ENCODE measurements around the gene PALM.
"Not testable (repeated sequence)": the region's sequence is repeated elsewhere in the genome, so short reads cannot be mapped to it uniquely, and the experiment has no call there.

Gene PALM

DNA sequence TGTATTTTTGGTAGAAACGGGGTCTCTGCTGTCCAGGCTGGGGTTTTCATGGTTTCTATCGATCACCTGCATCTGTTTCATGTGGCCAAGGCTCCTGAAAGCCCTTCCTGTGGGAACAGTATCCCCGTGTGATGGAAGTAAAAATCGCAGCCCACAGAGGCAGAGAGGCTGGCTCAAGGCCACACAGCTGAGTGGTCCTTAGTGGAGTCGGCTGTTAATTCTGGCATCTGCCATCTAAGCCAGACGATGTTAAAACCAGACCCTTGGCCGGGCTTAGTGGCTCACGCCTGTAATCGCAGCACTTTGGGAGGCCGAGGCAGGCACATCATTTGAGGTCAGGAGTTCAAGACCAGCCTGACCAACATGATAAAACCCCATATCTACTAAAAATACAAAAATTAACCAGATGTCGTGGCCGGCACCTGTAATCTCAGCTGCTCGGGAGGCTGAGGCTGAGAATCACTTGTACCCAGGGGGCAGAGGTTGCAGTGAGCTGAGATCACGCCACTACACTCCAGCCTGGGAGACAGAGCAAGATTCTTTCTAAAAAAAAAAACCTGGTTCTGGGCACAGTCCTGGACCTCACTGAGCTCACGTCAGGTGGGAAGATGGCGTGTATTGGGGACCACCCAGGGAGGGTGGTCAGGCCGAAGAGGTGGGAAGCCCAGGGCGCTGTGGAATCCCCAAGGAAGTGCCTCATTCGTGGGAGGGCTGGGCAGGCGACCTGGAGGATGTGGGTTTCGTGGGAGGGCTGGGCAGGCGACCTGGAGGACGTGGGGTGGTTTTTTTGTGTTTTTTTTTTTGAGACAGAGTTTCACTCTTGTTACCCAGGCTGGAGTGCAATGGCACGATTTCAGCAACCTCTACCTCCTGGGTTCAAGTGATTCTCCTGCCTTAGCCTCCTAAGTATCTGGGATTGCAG is 23.7 kb downstream of the PALM start:
- DNase-seq (ENCODE audit: low read depth) = no peak

DNA sequence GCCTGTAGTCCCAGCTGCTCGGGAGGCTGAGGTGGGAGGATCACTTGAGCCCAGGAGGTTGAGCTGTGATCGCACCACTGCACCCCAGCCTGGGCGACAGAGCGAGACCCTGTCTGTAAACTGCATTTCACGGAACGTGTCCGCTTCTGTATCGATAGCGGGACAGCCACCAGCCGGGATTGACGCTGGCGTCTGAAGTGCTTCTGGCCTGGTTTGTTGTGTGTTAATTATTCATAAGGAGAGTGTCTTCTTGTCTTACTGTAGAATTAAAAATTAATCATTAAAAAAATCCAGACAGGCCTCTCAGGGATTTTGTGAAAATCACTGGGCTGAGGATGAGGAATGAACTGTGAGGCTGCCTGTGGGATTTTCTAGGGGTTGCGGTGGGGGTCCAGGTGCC is 26.0 kb downstream of the PALM start:
- no peak for DNase-seq (ENCODE audit: low read depth)

DNA sequence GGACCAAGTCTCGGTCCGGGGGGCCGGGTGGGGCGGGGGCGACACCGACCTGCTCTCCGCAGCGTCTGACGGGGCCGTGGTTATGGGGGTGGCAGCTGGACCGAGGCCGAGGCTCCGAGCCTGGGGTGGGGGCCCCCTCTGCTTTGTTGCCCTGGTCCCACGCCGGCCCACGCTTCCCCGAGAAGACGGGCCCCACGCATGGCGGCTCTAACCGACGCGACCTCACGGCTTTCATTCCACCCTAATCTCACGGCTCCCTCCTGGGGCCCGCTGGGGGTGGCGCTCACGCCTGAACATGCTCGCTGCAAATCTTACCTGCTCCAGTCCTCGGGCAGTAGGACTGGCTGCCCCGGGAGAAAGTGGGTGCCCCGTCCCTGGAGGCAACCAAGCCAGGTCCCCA is 27.4 kb downstream of the PALM start:
- no peak for DNase-seq (ENCODE audit: low read depth)

DNA sequence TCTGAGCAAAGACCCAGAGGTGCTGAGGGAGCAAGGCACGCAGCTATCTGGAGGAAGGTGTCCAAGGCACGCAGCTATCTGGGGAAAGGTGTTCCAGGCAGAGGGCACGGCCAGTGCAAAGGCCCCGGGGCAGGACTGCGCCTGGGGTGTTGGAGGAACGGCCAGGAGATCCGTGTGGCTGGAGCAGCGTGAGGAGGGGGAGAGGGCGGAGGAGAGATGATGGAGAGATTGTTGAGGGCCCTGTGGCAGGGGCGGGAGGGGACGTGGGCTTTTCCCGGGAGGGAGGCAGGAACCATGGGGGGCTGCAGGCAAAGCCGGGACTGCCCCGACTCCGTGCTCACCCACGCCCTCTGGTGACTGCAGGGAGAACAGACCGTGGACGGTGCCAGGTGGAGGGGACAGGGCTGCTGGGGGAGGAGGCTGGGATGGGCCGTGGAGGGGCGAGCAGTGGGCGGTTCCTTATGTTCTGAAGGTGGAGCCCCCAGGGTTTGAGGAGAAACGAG is 28.9 kb downstream of the PALM start:
- peak; percentile 40 for DNase-seq (ENCODE audit: low read depth)

DNA sequence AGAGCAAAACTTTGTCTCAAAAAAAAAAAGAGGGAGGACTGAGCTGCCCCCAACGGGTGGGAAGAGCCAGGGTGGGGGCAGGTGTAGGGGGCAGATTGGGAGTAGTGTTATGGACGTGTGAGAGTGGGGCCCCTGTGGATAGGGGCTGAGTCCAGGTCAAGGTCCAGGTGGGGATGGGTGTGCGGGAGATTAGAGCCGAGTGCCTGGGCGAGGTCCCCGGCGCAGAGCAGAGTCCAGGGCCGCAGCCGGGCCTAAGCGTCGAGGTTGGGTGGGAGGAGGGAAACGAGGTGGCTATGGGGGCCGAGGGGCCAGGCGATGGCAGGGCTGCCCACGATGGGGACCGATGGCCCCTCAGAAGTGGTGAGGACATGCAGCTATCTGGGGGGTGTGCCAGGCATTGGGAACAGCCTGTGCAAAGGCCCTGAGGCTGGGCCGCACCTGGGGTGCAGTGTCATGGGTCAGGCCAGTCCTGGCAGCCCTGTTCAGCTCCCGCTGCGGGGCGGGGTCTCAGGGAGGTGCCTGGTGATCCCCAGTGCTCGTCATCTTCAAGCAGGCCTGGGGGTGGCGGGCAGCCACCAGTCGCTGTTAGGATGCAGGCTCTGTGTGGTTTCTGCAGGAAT is 29.9 kb downstream of the PALM start:
- DNase-seq (ENCODE audit: low read depth) = no peak

DNA sequence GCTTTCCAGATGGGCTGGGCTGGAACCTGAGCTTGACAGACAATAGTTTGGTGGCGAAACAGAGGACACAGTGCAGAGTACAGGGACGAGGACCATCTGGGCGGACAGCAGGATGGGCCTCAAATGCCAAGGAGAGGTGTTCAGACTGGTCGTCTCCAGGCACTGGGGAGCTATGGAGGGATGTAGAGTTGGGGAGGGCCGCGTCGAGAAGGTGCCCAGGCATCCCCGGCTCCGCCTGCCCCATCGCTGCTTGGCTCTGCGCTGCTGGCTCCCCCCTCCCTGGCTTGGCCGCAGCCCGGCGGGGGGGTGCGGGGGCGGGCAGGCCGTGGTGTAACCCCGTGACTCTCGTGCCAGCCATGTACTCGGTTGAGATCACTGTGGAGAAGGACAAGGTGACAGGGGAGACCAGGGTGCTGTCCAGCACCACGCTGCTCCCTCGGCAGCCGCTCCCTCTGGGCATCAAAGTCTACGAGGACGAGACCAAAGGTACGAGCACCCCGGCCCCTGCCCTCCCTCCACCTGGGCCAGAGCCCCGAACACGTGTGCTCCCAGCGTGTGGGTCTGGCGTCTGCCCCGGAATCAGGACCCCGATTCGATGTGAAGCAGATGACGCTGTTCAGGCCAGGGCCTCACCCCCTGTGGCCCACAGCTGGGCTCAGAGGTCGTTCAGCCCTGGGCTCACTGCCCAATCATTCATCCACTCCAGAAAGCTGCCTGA is 31.4 kb downstream of the PALM start:
- no peak for DNase-seq (ENCODE audit: low read depth)

DNA sequence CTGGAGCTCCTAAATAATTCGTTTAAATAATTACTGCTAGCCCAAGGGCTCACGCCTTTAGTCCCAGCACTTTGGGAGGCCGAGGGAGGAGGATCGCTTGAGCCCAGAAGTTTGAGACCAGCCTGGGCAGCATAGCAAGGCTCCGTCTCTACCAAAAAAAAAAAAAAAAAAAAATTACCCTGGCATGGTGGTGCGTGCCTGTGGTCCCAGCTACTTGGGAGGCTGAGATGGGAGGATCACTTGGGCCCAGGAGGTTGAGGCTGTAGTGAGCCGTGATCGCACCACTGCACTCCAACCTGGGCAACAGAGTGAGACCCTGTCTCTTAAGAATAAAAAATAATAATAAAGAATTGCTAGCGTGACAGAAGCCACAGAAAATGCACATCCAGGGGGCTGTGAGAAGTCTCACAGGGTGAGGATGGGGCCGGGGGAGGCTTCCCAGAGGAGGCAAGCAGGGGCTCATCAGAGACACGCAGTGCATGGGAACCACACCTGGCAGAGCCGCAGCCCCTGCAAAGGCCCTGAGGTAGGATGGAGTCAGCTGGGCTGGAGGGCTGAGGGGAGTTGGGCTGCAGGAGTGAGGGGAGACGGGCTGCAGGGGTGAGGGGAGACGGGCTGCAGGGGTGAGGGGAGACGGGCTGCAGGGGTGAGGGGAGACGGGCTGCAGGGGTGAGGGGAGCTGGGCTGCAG is 32.2 kb downstream of the PALM start:
- DNase-seq (ENCODE audit: low read depth) = not testable (repeated sequence)

DNA sequence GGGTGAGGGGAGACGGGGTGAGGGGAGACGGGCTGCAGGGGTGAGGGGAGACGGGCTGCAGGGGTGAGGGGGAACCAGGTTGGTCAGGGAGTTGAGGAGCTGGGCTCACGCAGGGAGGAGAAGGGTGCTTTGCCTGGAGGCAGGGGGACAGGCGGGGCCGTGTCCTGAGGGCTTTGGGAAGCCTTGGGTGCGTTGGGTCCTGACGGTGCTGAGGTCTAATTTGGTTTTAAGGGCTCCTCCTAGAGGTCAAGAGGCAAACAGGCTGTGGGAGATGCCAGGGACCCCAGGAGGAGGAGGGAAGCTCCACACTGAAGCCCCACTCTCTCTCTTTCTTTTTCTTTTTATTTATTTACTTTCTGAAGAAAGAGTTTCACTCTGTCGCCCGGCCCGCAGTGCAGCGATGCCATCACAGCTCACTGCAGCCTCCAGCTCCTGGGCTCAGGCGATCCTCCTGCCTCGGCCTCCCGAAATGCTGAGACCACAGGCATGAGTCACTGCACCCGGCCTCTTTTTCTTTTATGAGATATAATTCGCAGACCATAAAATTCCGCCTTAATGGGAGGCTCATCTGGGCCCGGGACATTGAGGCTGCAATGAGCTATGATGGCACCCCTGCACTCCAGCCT is 32.9 kb downstream of the PALM start:
- no peak for DNase-seq (ENCODE audit: low read depth)

DNA sequence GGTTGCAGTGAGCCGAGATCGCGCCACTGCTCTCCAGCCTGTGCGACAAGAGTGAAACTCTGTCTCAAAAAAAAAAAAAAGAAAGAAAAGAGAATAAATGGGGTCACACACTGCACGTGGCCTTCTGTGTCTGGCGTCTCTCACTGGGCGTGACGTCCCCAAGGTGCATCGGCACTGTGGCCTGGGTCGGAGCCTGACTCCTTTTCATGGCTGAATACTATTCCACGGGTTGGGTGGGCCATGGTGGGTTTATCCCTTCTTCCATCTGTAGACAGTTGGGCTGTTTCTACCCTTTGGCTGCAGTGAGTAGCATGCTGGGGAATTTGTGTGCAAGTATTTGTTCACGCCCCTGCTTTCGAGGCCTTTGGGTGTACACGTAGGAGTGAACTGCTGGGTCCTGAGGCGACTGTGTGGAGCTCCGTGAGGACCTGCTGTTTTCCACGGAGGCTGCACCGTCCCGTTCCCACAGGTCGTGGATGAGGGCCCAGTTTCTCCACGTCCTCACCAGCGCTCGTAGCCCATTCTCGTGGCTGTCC is 33.9 kb downstream of the PALM start:
- DNase-seq (ENCODE audit: low read depth) = no peak

DNA sequence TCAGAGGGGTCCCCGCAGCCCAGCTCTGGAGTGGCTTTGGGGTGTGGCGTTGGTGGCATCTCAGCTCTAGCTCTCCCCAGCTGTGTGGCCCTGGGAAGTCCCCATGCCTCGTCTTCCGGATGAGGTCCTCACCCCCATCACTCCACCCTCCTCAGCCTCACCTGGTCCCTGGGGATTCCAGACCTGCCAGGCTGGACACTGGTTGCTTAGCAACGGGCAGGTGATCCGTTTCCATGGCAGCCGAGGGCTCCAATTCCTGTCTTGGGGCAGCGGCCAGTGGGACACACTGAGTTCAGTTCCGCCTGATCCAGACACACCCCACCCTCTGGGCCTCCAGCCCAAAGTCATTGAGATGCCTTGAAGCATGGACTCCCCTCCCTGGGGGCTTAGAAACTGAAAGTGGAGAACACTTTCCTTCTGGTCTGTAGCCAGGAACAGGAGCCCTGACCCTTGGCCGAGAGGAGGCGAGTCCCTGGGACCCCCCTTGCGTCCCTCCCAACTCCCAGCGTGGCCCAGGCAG is 34.5 kb downstream of the PALM start:
- no peak for DNase-seq (ENCODE audit: low read depth)

DNA sequence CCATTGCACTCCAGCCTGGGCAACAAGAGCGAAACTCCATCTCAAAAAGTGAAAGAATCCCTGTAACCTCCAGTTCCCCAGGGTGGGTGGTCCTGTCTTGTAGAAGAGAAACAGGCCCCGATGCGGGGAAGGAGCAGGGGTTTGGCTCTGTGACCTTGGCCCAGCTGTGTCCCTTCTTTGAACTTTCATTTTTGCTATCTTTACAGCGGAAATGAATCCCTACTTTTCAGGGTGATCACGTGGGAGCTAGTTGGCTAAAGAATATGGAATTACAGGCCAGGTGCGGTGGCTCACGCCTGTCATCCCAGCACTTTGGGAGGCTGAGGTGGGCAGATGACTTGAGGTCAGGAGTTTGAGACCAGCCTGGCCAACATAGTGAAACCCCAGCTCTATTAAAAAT is 36.4 kb downstream of the PALM start:
- DNase-seq (ENCODE audit: low read depth) = not testable (repeated sequence)

DNA sequence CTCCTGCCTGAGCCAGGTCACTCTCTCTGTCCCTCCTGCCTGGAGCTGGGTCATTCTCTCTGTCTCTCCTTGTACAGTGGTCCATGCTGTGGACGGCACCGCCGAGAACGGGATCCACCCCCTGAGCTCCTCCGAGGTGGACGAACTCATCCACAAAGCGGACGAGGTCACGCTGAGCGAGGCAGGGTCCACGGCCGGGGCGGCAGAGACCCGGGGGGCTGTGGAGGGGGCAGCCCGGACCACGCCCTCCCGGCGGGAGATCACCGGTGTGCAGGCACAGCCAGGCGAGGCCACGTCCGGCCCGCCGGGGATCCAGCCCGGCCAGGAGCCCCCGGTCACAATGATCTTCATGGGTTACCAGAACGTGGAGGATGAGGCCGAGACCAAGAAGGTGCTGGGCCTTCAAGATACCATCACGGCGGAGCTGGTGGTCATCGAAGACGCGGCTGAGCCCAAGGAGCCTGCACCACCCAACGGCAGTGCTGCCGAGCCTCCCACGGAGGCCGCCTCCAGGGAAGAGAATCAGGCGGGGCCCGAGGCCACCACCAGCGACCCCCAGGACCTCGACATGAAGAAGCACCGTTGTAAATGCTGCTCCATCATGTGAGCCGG is 37.6 kb downstream of the PALM start:
- DNase-seq (ENCODE audit: low read depth) = no peak

DNA sequence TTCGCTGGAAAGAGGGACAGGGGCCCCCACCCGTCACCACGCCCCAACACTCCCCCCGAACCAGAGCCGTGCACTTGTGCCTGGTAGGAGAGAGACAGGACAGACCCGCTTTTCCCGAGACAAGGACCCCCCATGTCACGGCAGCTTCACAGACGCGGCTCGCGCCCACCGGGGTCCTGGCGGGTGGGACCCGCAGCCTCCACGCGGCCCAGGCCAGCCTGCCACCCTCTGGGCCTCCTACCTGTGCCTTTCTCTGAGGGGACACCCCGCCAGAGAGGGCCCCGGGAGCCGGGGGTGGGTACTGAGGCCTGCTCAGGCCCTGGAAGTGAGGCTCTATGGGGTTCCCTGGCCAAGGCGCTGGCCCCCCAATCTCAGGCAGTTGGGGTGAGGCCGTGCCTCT is 38.2 kb downstream of the PALM start:
- DNase-seq (ENCODE audit: low read depth) = no peak

DNA sequence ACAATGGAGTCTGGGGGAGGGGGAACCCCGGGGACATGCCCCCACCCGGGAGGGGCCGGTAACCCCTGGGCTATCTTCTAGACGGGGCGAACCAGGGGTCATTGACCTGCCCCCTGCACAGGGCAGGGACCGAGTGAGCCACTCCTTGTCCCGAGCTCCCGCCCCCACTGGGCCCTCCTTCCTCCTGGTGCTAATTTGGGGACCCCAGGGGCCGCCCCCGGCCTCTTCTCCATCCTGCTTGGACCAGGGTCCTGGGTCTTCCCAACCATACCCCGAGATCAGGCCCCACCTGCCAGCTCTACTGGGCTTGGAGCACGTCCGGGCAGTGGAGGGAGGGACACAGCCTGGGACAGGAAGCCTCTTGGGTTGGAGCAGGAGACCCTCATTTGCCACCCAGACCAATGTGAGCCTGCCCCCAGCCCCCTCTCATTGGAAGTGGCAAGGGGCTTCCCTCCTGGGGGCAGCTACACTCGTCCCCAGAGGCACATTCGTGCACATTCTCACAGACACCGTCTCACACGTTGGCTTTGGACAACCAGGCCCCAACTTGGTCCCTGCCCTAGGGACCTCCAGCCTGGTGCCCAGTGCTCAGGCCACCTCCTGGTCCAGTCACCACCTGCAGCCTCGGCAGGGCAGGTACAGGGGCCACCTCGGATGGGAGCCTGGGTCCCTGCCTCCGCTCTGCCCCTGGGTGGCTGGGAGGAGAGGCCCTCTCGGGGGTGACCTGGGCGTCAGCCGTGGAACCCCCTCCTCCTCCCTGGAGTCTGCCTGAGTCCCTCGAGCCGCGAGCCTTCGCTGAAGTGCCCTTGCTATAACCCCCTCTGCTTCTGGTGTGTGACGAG is 38.9 kb downstream of the PALM start:
- no peak for DNase-seq (ENCODE audit: low read depth)

DNA sequence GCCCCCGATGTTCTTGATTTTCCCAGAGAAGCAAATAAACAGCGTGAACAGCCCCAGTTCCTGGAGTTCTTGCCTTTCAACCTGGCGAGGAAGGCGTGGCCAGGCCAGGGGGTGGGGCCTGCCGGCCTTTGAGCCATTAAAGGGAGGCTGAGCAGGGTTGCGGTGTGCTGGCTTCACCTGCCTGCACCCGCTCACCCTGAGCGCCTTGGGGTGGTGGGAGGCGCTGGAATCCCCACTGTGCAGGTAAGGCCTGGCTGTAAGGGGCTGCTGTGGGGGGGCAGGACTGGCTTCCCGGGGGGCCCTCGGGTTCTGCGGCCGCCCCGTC is 39.5 kb downstream of the PALM start:
- no peak for DNase-seq (ENCODE audit: low read depth)

DNA sequence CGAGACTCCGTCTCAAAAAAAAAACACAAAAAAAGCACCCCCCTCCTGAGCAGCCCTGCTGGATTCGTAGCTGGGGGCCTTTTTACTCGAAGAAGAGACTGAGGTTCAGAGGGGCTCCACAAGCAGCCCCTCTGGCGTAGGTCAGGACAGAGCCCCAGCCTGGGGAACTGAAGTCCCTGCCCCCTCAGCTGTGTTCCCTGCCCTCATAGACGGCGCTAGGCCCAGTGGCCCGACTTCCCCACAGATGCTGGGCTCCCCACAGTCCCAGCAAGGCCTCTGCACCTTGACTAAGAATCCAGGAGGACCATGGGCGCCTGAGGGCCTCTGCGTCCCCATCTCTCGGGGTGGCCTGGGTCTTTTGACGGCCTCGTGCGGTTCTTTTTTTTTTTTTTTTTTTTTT is 41.1 kb downstream of the PALM start:
- no peak for DNase-seq (ENCODE audit: low read depth)

DNA sequence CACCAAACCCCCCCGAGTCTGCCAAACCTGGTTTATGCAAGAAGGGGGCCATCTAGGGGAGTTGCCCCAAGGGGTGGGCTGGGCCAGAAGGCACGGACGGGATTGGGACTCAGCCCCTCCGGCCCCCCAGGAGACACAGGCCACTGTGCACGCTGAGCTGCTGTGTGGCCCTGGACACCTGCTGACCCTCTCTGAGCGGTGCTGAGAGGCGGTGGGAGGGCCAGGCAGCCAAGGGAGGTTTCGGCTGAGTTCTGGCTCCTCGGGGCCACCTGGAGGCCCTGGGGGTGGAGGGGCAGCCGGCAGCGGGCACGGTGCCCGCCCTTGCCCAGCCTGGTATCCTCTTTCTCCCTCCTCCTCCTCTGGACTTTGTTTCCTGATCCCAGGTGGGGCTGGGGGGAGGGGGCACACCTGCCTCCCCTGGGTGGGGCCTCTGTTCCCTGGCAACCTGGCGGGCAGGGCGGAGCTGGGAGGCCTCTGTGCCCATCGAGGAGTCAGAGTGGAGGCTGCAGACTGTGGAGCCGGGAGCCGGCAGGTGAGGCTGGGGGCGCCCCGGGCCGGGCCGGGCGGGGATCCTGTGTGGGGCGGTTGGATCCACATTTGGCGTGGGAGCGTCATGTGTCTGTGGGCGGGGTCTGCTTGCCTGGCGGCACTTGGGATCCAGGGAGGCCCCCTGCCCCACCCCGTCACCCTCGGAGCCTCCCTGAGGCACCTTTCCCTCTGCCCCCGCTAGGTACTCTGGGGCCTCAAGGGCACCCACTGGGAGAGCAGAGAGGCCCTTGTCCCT is 42.1 kb downstream of the PALM start, which contains the start of gene MISP:
MISP (plus strand) TSS at position 473 of the 784 bp plus-strand sequence. CDS start 5,835 bp downstream, outside the sequence.
- no peak for DNase-seq (ENCODE audit: low read depth)

DNA sequence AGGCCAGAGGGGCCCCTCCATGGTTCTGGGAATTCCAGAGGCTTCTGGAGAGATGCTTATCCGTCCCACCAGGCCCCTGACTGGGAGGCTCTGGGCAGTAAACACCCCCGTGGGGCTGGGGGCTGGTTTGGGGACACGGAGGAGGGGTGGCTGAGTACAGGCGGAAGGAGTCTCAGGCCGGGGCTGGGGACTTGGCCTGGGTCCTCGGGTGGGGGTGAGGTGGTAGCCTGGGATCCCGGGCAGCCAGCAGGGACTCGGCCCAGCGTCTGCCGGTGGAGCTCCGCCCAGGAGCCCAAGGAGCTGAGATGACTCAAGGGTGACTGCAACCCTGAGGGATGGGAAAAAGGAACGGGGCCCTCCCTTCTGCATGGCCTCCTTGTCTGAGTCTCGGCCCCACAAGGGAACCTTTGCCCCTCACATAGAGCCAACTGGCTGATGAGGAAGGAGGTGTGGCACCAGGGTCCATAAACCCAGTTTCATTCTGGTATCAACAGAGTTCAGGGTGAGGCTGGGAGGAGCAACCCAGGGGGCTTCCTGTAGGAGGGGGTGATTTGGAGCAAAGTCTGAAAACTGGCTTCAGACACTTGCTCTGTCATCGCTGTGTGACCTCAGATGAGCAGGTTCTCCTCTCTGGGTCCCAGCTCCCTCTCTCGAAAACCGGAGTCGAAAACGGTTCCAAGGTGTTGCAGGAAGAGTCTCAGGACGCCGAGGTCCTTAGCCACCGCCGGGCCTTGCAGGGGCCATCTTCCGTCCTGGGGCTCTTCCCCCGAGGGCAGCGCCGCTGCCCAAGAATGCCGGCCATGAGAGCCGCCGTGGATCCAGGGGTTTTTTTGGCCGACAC is 43.0 kb downstream of the PALM start:
- no peak for DNase-seq (ENCODE audit: low read depth)

All from stimulated activated CD8-positive, alpha-beta memory T cell treated with anti-CD3 and anti-CD28 coated beads, Interleukin-7, amount 100 ng/mL, for 24 hours (primary cell).